NCI-H69 (cell line): ENCODE data around the gene CCRL2.
"Not testable (repeated sequence)": the region's sequence is repeated elsewhere in the genome, so short reads cannot be mapped to it uniquely, and the experiment has no call there.

Source experiments
- DNase-seq: peaks from one replicate; lab custom pipeline; 2025; lab: John Stamatoyannopoulos, UW

CCRL2 gene

DNA sequence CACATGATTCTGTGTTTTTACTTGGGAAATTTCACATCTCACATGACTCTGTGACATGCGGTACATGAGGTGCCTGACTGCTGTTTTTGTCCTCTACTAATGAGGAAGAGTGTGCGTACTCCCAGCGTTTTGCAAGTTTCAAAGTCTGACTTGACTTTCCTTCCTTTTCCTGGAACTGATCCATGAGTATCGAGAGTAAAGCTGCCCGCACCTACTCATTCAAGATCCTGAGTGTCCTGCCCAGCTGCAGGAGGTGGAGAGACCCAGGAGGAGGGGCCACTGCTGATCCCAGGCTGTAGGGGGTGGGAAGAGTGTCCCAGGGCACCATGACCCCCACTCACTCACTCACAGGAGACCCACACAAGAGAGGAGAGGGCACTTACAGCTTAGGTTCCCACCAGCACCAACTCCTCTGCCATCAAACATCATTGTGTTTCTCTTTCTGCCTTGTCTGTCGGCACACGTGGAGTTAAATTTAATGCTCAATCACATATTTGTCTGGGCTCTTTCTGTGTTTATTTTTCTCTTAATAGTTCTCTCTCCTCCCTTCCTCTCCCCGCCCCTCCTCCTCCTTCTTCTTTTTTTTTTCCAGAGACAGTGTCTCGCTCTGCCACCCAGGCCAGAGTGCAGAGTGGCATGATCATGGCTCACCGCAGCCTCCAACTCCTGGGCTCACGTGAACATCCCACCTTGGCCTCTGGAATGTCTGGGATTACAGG, 1.6 kb upstream of the CCRL2 start:
- DNase-seq: peak; percentile 27

DNA sequence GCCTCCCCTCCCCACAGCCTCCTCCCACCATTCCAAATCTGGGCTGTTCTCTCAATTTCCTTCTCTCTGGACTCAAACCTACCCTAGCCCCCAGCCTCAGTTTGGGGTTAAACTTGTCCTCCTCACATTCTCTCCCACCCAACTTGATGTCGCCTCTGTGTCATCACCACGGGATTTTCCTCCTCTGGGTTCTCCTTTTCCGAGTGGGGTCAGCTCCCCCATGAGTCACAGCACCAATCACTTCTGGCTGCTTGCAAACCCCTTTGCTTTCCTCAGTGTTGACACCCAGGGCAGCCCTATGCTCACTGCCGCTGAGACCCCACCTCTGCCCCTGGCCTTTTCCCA, 644 bp upstream of the CCRL2 start:
- DNase-seq: no peak

DNA sequence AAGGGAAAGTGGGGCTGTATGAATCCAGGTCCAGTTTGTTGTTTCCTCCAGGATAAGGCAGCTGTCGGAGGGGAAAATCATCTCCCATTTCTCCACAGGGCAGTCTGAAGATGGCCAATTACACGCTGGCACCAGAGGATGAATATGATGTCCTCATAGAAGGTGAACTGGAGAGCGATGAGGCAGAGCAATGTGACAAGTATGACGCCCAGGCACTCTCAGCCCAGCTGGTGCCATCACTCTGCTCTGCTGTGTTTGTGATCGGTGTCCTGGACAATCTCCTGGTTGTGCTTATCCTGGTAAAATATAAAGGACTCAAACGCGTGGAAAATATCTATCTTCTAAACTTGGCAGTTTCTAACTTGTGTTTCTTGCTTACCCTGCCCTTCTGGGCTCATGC, 911 bp downstream of the CCRL2 start:
- no peak for DNase-seq

DNA sequence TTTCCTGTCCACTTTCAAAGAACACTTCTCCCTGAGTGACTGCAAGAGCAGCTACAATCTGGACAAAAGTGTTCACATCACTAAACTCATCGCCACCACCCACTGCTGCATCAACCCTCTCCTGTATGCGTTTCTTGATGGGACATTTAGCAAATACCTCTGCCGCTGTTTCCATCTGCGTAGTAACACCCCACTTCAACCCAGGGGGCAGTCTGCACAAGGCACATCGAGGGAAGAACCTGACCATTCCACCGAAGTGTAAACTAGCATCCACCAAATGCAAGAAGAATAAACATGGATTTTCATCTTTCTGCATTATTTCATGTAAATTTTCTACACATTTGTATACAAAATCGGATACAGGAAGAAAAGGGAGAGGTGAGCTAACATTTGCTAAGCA, 1.8 kb downstream of the CCRL2 start:
- no peak for DNase-seq

DNA sequence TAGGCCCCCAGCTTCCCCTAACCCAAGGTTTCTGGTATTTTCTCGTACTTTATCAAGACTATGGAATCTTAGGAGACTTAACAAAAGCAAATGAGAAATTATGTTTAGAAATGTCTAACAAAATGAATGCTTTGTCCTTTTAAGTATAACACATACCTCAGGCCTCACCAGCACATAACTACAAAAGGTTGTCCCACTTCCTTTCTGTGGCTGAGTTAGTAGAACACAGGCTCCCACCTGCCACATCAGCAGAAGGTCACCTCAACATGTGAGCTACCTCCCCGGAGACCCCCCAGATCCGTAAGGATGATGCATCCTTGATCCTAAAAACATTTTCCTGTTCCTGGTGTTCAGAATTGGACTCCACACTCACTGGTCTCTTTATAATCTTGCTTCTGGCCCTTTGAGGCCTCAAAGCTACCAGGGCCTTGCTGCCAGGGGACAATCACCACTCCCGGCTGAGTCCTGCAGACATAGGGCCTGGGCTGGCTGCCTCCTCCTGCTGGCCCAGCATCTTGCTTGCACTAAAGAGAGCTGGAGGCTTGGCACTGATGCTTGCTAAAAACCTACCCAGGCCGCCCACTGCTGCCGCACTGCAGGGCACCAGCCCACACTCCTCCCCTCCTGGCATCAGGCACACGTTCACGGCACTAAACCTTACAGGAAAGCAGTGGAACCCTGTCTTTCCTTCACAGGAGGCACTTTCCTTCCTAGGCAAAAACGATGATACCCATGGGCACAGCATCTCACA, 2.9 kb downstream of the CCRL2 start:
- DNase-seq: no peak

DNA sequence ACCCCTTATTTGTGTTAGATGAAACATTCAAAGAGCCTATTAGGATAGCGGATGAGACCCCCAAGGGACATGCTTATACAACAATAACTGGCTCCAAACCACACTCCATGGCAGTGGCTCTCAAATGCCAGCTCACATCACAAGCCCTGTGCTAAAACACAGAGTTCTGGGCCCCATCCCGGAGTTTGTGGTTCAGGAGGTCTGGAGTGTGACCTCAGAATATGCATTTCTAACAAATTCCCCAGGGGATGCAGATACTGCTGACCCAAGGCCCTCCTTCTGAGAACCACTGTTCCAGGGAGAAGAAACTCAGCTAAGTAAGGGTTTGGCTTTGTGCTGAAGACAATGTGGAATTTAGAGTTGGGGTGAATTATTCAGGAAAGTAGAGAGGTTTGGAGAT, 3.6 kb downstream of the CCRL2 start:
- DNase-seq: no peak

DNA sequence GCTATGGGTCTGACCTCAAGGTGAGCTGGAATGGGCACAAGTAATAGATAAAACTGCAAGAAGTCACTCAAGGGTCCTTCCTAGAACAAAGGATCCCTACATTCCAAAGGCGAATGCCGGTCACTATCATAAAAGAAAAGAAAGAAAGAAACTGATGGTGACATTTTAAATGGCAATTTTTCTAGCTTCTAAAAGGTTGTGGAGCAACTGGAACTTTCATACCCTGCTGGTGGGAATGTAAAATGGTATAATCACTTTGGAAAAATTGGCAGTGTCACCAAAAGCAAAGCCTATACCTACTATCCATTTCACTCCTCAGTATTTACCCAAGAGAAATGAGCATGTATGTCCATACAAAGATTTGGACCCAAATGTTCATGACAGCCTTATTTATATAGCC, 4.2 kb downstream of the CCRL2 start:
- DNase-seq: no peak

DNA sequence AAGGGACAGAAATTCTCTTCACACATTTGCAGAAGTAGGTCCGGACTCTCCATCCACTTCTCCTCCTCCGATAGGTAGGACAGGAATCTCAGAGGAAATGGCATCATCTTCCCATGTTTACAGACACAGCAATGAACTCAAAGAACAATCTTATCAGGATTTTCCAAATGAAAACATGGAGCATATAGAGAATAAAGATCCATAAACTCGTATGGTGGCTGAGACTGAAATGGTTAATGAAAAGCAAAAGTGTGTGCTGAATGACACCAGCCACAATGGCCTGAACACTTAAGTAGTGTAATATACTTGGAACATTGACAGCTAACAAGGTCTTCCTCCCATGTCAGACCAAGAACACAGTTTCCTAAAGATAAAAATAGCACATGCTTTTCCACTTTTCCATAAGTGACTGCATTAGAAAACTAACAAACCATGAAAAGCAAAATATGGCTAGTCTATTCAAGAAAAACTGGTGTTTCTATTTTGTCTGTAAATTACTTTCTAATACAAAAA, 5.8 kb downstream of the CCRL2 start:
- DNase-seq: no peak

DNA sequence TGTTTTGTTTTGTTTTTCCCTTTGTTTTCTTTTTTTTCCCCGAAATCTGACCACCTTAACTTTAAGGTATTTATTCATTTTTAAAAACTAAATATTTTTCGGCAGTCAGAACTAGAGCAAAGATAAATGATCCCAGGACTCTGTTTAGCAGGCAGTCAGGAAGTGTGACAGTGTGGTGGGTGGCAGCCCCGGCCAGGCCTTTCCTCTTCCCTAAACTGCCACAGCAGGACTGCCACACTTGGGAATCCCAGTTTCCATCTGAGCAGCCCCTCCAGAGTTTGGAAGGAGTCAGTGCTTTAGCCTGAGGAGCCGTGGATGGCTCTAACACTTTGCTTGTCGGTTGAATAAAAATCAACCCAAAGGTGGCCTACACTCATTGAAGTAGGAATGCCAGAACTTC, 6.9 kb downstream of the CCRL2 start:
- DNase-seq: no peak

DNA sequence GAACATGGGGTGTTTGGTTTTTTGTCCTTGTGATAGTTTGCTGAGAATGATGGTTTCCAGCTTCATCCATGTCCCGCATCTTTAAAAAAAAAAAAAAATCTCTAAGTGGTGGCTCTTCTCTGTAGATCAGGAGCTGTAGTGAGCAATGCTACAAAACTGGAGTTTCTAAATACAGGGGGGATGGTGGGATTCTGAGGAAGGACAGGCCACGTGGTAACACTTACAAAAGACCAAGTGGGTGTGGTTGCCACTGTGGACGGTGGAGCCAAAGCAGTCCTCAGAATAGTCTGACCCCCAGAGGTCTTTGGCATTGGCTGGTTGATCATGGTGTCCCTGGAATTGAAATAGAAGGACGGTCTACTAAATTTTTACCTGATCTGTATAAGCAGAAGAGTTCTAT, 7.7 kb downstream of the CCRL2 start:
- no peak for DNase-seq

DNA sequence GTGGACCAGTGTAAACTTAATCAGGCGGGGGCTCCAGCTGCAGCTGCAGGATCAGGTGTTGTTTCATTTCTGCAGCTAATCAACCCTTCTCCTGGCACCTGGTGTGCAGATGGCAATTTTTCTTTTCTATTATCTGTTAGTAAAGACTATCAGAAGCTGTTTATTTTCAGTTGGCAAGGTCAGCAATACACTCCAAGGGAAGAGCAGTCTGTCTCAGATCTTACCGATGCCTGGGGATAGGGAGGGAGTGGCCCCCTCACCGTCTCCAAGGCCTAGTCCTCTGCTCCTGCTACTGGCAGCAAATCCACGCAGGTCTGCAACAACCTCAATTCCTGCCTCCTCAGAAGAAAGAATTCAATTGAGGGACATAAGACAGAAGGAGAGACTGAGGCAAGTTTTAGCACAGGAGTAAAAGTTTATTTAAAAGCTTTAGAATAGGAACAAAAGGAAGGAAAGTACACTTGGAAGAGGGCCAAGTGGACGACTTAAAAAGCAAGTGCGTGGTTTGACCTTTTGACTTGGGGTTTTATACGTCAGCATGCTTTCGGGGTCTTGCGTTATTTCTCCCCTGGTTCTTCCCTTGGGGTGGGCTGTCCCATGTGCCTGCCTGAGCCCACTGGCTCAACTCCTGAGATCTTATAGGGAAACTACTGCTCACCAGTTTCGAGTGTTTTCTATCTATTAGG, 9.2 kb downstream of the CCRL2 start:
- DNase-seq: peak; percentile 85

DNA sequence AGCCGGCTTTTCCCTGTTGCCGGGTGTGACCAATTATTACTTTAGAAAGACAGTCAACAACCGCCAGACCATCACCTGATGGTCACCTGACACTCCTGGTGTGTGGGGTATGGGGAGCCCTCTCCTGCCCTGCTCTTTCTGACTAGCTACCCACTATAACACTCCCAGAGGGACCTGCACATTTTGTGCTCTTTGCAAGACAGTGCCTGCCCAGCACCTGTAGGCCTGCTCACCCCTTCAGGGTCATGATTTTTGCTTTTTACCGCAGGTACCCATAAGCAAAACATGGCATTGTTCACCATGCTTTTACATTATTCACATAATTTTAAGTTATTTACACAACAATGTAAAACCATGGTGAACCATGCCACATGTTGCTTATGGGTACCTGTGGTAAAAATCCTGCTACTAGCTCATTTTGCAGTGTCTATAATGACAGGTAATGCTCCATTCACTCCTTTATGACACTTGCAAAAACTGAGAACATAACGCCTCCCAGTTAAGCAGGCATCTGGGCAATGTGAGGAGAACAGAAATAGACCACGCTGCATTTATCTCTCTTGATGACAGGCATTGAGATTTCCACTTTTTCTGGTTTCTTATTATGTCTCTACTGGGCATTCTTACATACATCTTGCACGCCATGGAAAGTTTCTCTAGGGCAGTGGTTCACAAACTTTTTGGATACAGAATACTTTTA, 9.9 kb downstream of the CCRL2 start:
- DNase-seq: peak; percentile 67

DNA sequence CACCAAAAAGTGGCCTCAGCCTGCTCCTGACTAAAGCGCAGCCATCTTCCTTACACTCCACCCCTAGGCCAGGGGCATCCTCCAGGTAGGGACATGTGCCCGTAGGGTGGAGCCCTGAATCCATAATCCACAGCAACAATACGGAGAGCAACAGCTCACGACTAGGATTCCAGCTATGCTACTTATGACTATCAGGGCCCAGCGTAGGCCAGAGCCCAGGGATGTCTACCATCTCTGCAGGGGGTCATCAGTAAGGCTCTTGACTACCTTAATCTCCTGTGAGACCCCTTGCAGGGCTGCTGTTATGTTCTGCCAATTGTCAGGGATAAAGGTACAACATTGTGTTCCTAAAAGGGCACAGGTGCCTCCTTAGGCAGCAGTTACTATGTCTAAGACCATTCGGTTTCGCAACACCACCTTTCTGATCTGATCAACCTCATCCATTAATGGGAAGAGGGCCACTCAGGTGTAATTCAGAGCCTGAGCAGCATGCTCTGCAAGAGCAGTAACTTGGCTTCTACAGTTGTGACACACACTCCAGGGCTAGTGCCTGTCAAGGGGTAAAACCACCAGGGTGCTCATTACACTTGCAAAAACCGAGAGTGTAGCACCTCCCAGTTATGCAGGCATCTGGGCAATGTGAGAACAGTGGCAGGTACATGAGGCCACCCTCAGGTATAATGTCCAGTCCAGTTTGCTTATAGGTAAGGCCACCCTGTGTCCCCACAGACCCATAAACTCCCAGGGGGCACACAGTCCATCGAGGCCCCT, 11.0 kb downstream of the CCRL2 start:
- DNase-seq: no peak

DNA sequence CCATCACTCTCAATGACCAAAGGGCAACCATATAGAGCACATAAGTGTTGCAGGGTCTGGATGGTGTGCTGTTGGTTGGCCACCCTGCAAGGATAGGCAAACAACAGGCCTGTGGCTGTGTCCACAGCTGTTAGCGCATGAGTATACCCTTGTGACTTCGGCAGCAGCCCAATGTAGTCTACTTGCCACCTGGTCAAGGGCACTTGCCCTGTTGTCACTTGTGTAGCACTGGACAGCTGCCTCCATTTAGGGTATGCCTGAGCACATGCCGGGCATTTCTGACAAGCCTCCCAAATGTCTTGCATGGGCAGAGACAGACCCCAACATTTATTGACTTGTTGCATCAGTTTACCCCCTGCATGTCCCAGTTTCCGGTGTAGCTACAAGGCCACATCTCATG, 12.8 kb downstream of the CCRL2 start:
- no peak for DNase-seq

DNA sequence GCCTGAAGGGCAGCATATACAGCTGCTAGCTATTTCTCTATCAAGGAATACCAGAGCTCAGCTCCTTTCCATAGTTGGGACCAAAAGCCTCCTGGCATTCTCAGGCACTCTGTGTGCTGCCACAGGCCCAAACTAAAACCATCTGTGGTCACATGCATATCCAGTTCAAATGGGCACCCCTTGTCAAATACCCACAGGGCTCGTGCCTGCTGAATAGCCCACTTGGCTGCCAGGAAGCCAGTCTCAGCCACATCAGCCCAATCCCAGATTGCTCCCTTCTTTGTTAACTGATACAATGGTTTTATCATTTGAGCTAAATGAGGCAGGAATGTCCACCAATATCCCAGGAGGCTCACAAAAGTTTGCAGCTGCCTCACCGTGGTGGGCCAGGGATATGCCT, 13.9 kb downstream of the CCRL2 start:
- DNase-seq: no peak

DNA sequence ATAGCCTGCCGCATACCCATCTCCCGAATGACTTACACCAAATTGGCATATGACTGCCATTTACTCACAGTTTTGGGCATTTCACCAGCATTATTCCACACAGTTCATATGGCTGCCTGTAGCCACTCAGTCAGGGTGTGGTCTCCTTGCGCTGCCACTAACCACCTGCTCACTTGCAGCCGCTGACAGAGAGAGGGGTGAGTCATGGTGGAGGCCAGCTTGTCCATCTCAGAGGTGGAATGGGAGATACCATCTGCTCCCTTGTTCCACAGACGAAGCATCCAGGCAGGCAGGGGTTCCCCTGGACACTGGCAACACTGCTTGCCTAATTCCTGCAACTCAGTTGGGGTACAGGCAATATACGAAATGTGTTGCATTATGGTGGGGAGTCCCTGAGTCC, 15.6 kb downstream of the CCRL2 start:
- peak; percentile 62 for DNase-seq

DNA sequence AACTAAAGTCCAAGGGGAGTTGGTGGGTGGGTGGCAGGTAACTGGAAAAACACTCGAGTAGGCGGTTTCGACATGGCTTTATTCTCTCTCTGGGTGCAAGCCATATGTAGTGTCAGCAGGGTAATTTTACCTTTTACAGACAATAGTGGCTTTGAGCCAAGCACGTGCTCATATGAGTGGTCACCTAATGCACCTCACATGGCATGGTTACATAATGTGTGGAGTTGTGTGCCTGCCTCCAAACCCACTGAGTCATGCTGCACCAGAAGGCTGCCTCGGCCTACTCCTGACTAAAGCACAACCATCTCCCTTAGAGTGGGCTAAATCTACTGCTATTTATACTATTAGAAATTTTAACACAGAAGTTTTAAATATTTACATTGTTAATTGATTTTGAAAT, 16.5 kb downstream of the CCRL2 start:
- peak; percentile 46 for DNase-seq

DNA sequence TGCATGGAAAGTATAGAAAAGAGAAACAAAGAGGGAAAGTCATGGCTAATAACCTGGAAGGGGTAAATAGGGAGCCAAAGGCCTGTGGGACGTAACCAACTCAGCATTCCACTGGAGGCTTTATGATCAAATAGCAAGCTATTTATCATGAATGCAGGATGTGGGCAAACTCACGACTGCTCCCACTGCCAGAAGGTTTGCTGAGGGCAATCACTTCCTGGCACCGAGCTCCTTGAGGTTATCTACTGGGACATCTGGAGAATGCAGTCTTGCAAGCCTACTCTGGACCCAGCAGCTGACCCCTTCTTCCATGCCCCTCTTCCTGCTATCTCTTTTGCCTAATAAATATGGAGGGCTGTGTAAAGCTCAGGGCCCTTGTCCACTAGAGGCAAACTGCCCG, 19.4 kb downstream of the CCRL2 start:
- DNase-seq: not testable (repeated sequence)

DNA sequence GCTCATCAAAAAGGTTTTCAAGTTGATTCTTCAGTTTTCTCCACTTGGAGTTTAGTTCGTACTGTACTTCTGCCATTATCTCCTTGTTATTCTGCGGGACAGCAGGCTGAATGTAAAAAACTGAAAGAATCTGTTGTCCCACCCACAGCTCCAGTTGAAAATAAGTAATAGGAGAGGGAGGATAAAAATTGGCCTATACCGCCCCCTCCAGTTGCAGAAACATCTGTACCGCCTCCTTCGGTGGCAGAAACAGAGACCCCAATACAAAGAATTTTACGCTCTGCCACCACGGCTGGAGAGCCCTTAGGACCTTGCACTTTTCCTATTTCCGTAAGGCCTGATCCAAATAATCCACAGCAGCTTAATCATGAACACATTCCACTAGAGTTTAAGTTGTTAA, 20.3 kb downstream of the CCRL2 start:
- DNase-seq: not testable (repeated sequence)

DNA sequence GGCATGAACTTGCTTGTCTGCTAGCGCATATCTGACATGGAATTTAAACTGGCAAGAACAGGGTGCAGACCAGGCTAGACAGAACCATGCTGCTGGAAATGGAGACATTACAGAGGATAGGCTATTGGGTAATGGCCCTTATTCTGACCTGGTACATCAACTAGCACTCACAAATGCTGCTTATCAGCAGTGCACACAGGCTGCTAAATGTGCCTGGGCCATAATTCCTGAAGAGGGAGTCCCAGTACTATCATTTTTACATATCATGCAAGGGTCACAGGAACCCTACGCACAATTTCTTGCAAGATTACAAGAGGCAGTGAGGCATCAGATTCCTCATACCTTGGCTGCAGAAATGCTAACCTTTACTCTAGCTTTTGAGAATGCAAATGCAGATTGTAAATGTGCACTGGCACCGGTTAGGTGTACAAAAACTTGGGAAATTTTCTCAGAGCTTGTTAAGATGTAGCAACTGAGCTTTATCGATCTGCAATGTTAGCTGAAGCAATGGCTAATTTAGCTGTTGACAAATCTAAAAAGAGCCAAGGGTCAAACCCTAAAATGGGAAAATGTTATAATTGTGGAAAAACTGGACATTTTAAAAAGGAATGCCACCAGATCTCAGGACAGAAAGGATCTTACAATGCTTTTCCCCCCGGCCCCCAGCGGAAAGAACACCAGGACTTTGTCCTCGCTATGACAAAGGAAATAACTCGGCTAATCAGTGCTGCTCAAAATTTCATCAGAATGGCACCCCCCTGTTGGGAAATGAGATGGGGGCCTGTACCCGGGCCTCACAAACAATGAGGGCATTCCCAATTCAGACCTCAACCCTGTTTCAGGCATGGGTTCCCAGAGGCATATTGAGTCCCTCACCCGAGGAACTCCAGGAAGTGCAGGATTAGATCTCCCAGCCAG, 21.1 kb downstream of the CCRL2 start:
- DNase-seq: no peak

DNA sequence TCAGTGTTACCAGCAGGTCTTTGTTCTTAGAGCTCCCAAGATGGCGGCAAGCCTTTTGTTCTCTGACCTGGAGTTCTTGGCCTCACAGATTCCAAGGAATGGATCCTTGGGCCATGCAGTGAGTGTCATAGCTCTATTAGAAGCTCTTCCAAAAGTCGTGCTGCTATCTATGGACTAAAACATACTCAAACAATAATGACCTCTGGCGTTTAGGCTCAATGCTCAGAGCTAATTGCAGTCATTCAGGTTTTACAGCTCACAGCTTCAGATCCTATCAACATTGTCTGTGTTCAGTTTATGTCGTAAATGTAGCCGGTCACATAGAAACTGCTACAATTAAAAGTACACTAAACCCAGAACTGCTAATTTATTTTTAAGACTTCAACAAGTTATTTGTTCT, 22.2 kb downstream of the CCRL2 start:
- no peak for DNase-seq
